Left cardiac atrium (tissue), 4 donors: ENCODE data around the gene MYOG. TPM values are rescaled to one million over a fixed set of nuclear protein-coding genes. Genes with fewer than 3 reads are reported as not detected.

Source experiments
- ATAC-seq, 2 donors: fragments of 200-7000 bp; cut with Tn5 transposase; one replicate each; pipeline ENCODE4 v1.9.1; 2020; ENCODE audit warnings: mild to moderate bottlenecking in 2 of 2, moderate library complexity in 2 of 2
- DNase-seq: peaks from one replicate; pipeline ENCODE4 v3.0.0-alpha.2; 2020
- intact Hi-C, 2 donors: fragments of 100-400 bp; cut with DNase I; formaldehyde crosslinking; loops; one replicate each; pipeline versions ENCODE4 v1.14.1 to v1.15.1; 2022 to 2023
- long read RNA-seq: library from polyadenylated mRNA; unstranded; transcript quantifications from one replicate; pipeline ENCODE4 v2.0.0, GENCODE V29; 2021
- total RNA-seq, 2 donors: library from RNA; stranded (reverse); fragmentation: NEBNext Ultra II Directional; extraction: Animal tissue kit (Norgen Biotek cat#: 25700); gene quantifications; one replicate each; pipeline ENCODE4 v1.2.1, GENCODE V29; 2021
- donor health status: DM: no; HTN: yes; CAD: no.
- donor health status: DM: no; HTN: yes; CAD: no; lungs with severe emphysema.
- donor health status: DM: yes; HTN: yes; CAD: no.
- donor health status: Dilated cardiomyopathy.

The MYOG gene
- total RNA-seq: not detected
- long read RNA-seq: 0 reads

DNA sequence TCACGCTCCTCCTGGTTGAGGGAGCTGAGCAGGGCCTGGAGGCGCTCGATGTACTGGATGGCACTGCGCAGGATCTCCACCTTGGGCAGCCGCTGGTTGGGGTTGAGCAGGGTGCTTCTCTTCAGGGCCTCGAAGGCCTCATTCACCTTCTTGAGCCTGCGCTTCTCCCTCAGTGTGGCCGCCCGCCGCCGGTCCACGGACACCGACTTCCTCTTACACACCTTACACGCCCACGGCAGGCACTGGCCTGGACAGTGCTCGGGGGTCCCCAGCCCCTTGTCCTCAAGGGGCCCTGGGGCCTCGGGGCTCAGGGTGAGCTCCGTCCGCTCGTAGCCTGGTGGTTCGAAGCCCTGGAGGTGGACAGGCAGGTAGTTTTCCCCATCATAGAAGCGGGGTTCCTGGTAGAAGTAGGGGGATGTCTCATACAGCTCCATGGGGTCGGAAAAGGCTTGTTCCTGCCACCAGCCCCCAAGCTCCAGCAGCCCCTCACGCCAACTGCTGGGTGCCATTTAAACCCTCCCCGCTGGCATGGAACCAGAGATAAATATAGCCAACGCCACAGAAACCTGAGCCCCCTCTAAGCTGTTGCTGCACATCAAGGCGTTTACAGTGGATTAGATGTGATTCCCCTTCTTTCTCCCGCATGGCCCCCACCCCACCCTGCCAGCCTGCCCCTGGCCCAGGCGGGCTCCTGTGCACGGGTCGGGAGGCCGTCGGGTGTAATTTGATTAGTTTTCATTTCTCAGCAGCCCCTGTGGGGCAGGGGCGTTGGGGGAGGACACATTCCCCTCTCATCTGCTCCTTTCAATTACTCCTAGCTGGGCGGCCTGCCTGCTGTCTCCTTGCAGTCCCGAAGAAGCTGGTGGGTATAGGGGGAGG is at the start of gene MYOG:
Gene MYOG (minus strand): TSS at position 485 of the 879 bp plus-strand sequence. CDS start 51 bp downstream, at position 434.
- intact Hi-C loops: no loop called here
- no peak for ATAC-seq
- DNase-seq: no peak

DNA sequence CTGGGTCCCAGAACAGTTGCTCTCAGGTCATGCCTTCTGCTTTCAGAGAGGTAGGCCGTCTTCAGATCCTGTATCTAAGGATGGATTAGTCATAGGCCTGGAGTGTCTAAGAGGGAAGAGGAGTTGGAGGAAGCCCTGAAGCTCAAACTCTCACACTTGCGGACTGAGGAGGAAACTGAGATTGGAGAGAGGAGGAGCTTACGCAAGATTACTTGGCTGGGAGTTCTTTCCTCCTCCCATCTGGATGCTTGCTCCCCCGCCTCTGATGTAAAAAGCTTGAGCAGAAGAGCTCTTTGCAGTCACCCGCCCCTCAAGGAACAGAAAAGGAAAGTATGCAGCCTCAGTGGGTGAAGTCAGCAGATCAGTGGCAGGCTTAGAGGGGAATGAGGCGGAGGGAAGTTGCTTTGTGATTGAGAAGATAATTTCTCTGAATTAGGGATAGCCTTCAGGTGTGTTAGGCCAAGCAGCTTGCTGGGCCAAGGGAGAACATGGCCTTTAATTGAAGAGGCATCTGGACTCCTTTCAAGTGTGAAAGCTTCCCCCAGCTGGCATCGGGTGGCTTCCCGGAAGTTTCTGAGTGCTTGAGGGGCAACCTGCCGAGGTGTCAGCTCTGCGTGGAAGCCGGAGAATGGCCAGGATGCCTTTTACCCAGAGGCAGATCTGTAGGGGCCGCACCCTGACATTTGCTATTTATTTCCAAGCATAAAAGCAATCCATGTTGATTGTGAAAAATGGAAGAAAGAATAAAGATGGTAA is 48.3 kb upstream of the MYOG start:
- DNase-seq (no peak), ATAC-seq (peak; percentile 11 to 86)
- intact Hi-C loops: no loop called here

DNA sequence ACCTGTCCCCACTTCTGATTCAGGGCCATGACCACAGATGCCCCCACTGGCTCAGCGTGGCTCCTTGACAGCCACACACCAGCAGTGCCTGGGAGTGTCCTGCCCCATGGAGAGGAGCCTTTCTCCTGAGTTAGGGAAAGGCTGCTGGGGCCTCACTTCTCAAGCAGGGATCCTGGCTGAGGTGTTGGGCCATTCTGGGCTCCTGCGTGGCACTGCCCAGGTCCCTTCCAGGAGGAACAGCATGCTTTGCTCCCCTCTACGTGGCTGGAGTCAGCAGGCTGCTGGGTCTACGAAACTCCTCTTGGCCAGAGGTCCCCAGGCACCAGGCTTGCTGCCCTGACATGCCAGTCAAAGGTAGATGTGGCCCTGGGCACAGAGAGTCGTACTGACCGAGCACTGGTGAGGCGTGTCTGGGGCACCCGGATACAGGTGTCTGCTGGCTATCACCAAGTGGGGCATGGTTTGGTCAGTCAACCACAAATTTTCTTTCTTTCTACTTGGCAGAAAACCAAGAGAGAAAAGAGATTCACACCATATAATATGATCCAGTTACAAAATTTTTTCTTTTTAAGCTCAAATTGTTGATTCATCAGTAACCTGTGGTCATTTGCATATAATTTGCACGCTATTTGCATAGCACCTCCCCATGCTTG is 45.9 kb upstream of the MYOG start:
- DNase-seq (no peak), ATAC-seq (no peak)
- intact Hi-C loops: no loop called here

DNA sequence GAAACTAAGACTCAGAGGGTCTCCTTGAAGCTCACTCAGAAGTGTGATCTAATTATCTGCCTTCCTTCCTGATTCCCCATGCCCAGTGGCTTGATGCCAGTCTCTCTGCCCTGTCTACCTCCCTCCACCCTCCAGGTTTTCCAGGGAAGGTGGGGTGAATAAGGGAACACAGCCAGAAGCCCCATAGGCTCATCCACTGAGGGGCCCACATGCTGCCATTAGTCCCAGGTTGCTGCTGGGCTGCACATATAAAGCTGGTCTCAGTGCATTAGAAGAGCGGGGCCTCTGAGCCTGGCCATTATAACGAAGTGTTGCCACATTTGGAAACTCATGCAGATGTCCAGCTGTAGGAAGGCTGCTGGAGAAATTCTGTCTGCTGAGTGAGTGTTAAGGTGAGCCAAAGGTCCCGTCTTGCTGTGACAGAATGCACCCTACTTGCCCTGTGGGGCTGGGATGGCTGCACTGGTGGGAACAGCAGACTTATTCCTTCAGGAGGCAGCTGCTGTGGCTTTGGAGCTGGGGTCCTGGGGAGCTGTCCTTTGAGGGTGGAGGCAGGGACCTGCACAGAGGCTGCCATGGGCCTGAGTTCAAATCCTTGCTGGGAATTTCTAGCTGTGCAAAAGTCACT is 44.7 kb upstream of the MYOG start:
- DNase-seq (no peak), ATAC-seq (no peak)
- intact Hi-C loops: no loop called here

DNA sequence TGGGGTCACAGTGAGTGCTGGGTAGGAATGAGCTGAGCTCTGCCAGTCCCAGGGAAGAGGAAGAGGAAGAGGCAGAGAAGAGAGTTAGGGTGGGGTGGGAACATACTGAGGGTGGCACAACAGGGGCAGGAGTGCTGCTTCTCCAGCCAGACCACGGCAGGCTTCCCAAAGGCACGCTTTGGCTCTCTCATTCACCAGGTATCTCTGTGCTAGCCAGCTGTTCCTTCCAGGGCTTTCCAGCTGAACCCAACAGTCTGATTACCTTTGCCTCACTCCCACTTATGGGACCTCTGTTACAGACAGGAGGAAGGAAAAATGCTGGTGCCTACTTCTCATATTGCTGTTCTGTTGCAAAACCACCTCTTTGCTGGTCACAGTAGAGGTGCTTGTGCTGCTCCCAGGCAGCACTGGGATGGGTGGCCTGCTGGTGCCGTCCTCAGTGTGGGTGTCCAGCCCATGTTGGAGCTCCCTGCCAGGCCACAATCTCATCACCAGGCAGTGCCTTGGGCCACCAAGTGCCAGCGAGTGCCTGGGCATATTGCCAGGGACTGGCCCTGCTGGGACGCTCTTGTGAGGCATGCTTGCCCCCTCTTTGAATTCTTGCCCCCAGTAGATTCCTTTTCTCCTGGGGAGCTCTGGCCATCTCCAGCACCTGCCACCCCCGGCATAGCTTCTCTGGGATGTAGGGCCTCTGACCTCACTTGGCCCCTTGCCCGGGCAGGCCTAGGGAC is 43.9 kb upstream of the MYOG start:
- intact Hi-C loops: loop anchor here in 1 of 2 donors (5.0 kb wide), 1 partner anchor 92 kb away; no protein-coding TSS in a partner anchor
- DNase-seq (peak; percentile 68), ATAC-seq (peak; percentile 27 to 64)

DNA sequence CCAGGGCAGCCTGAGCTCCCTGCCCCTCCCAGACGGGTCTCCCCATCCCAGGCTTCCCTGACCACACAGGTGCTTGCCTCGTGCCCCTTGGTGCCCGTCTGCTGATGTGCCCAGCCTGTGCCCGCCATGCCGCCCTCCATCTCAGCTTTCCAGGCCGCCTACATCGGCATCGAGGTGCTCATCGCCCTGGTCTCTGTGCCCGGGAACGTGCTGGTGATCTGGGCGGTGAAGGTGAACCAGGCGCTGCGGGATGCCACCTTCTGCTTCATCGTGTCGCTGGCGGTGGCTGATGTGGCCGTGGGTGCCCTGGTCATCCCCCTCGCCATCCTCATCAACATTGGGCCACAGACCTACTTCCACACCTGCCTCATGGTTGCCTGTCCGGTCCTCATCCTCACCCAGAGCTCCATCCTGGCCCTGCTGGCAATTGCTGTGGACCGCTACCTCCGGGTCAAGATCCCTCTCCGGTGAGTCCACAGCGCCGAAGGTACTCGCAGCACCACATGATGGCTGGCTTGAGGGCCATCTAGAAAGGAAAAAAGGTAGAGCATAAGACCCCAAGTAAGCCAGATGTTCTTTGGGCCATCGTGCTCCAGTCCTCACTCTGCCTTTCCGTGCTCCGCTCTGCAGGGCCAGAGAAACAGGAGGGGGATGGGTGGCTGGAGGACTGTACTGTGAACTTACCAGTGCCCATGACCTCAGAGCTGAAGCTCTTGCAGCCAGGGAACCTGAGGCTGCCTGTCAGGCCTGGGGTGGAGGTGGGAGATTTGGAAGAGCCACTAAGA is 43.1 kb upstream of the MYOG start:
- DNase-seq (no peak), ATAC-seq (peak in 1 of 2 donors; percentile 5)
- intact Hi-C loops: loop anchor here in 1 of 2 donors (5.0 kb wide), 1 partner anchor 92 kb away; no protein-coding TSS in a partner anchor

DNA sequence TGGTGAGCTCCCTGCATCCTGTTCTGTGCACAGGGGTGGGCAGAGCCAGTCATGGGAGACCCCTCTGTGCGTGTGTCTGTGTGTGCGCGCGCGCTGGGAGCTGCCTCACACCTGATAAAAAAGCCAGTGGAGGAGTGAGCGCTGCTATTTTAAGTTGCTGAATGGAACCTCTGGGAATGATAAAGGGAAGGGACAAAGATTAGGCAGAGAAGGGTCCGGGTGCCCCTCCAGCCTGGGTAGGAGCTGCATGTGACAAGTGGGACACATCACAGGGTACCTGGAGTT is 42.6 kb upstream of the MYOG start:
- intact Hi-C loops: loop anchor here in 1 of 2 donors (5.0 kb wide), 1 partner anchor 91 kb away; no protein-coding TSS in a partner anchor
- ATAC-seq (peak in 1 of 2 donors; percentile 25), DNase-seq (no peak)

DNA sequence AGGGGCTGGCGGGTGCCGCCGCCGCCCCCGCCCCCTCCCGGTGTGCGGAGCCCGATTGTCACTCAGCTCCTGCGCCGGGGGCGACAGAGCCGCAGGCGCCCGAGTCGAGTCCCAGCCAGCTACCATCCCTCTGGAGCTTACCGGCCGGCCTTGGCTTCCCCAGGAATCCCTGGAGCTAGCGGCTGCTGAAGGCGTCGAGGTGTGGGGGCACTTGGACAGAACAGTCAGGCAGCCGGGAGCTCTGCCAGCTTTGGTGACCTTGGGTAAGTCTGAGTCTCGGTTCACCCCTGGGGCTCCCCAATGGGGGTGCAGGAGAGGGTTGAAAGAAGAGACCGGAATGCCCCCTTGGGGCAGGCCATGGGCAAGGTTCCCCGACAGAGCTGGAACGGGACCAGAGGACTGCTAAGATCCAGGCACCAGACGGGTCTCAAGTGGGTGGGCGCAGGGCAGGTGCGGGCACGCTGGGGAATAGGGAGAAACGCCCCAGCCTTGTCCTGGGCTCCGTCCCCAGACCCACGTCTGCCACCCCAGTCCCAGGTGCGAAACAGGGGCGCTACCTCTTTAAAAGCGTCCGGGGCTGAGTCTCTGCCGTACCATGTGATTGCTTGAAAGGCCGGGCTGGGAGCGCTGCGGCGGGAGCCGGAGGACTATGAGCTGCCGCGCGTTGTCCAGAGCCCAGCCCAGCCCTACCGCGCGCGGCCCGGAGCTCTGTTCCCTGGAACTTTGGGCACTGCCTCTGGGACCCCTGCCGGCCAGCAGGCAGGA is 42.0 kb upstream of the MYOG start, which contains the start of gene ADORA1:
Gene ADORA1 (plus strand): TSS at position 61 of the 765 bp plus-strand sequence. CDS start 1,116 bp downstream, outside the sequence.
- peak; percentile 79 to 87 for ATAC-seq
- DNase-seq: peak; percentile 72
- intact Hi-C loops: loop anchor here in 1 of 2 donors (5.0 kb wide), 1 partner anchor 91 kb away; no protein-coding TSS in a partner anchor

DNA sequence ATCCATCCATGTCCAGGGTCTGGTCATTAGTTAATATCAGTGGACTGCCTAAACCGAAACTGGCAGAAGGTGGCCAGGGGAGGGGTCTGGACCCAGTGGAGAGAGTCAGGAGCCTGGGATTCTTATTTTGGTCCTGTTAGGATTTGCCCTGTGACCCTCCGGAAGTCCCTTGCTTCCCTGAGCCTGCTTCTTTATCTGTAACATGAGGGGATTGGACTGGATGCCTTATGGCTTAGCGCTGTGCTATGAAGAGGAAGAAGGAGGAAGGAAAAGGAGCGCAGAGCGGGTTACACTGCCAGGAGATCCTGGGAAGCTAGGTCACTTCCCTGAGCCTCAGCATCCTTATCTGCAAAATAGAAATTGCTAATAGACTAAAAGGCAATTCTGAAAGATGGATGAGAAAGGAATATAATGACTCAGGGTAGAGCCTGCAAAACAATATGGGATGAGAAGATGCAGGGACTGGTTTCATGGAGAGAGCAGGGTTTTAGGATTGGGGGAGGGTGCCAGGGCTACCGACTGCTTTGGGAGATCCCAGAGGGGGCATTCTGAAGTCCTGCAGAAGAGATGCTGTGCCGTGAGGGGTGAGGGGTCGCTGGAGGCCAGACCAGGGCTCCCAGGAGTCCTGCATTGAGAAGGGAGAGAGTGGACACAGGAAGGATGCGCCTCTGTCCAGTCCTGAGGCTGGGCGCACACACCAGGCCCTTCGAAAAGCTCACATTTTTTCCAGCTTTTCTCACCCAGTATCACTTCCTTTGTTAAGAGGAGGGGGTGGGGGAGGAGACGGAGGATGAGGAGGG is 41.3 kb upstream of the MYOG start:
- DNase-seq (no peak), ATAC-seq (peak in 1 of 2 donors; percentile 8)
- intact Hi-C loops: loop anchor here in 1 of 2 donors (5.0 kb wide), 1 partner anchor 90 kb away; no protein-coding TSS in a partner anchor

DNA sequence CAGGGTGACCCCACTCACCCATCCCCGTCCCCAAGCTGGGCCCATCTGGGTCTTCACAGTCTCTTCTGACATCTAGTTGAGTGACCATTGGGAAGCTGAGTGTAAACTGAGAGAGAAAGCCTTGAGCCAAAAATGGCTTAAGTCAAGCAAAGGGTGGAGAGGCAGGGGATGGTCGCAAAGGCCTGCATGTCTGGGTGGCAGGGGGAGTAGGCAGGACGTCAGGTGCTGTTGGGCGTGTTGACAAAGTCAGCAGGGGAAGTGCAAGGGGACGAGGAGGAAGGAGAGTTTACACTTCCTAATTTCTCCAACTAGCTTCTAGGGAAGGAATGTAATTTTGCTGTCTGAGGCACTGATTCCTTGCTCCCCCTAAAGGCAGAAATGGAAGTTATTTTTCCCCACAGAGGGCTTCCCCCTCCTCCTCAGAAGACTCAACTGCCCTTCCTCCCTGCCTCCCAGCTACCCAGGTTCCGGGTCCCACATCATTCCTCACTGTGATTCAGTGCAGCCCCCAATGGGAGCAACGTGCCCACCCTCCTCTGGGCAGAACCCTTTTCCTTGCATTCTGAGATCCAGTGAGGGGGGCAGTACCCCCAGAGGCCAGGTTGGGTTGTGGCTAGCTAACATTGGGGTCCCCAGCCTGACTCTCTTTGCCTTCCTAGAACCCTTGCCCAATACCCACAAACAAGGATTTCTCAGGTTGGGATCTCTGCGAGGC is 40.5 kb upstream of the MYOG start:
- DNase-seq: no peak
- intact Hi-C loops: loop anchor here in 1 of 2 donors (5.0 kb wide), 1 partner anchor 89 kb away; no protein-coding TSS in a partner anchor
- no peak for ATAC-seq

DNA sequence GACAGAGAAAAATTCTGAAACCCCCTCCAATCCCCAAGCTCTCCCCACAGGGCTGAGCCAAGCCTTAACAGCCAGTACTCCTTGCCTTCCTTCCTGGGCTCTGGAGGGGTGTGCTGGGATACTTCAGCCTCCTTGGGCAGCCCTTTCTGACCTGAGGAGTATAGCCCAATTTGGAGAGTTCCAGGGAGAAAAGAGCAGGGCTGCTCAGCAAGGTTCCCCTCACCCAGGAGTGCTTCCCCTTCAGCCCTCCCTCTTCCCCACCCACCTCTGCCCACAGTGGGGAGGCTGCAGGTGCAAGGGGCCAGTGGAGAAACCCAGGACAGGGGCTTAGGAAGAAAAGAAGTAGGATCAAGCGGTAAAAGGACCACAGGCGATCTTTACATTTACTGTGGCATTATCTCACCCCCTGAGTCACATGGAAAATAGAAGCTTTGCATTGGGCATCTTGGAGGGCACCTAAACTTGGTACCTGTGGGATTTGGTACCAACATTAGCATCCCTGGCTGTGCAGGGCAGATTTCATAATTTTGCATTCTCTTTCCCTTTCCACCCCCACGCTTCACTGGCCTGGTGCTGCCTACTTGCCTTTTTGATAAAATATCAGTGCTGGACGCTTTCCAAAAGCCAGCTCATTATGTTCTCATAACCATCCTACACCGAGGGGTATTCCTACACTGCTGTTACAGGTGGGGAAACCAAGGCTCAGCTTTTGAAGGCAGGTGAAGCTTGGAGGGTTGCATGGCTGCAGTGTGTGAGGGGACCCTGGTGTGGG is 38.9 kb upstream of the MYOG start:
- no peak for ATAC-seq
- no peak for DNase-seq
- intact Hi-C loops: loop anchor here in 1 of 2 donors (5.0 kb wide), 1 partner anchor 87 kb away; no protein-coding TSS in a partner anchor

DNA sequence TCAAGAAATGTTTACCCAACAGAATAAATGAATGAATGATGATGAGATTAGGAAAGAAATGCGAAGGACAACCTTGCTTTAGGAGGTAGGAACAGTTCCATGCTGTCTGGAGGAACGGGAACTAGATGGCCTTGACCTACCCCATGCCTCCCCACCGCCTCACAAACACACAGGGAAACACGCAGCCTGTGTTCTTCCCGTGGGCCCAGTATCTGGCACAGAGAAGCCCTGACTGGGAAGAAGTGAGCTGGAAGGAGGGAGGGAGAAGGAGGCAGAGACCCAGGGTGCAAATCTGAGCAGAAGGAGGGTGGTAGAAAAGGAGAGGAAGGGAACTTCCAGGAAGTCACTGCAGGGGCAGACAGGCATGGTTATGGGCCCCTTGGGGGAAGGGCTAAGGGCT is 38.2 kb upstream of the MYOG start:
- DNase-seq: no peak
- intact Hi-C loops: no loop called here
- ATAC-seq: no peak

DNA sequence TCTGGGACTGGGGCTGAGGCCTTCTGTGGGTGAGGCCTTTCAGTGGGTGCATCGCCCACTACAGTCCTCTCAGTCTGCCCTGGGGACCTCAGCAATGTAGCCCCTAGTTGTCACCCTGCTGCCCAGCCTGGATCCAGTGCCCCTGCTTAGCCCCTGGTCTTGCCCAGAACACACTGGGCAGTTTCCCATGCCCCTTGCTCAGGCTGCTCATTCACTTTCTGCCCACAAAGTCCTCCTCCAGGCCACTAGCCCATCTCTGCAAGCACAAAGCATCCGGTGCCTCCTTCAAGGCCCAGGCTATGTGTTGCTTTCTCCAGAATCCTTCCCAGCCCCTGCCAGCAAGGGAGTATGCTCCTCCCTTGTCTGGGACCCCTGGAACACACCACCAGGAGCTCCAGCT is 36.3 kb upstream of the MYOG start:
- DNase-seq: no peak
- no peak for ATAC-seq
- intact Hi-C loops: no loop called here

DNA sequence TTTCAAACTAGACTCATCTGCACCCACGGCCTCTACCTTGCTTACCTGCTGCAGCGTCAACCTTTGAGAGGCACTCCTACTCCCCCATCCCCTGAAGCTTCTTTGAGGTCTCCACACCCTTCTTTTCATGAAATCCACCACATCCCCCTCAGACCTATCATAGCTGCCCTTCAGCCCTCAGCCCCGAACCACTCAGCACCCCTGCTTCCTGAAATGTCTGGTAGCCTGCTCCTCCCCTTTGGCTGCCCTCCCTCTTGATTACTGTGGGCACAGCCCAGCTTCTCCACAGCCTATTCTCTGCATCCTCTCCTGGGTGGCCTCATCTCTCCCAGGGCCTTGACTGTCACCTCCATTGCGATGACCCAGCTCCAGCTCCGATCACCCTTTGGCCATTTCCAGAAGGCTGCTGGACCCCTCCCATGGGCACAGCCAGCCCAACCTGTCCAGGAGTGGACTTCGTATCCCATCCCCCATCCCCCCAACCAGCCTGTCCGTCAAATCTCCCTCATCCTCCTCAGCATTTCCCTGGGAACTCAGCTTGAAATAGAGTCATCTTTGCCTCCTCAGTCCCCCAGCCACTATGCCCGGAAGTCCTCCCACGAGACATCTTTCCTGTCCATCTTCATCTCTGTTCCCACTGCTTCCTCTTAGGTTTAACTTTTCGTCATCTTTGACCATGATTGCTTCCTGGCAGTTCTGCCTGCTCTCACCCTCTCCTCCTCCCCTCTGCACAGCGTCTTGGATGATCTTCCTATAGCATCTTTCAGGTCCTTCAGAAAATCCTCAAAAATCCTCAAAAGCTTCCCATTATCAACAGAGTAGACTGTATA is 35.6 kb upstream of the MYOG start:
- DNase-seq (no peak), ATAC-seq (no peak)
- intact Hi-C loops: no loop called here
